Natural killer cell (primary cell): ENCODE measurements around the gene UPK1B. TPM values are rescaled to one million over a fixed set of nuclear protein-coding genes. Genes with fewer than 3 reads are reported as not detected.

ENCODE experiments used
- ATAC-seq, 3 donors: fragments of 150-1000 bp in 2 of 3; fragments of 200-7000 bp in 1 of 3; cut with Tn5 transposase; 1 replicate in 1 of 3; 2 replicates in 2 of 3; pipeline ENCODE4 v1.10.0; 2021; ENCODE audit warnings: mild to moderate bottlenecking in 2 of 3, moderate library complexity in 2 of 3
- DNase-seq, 2 donors: peaks; one replicate each; pipeline versions ENCODE4 v3.0.0 to v3.0.0-alpha.2; 2013 to 2021; ENCODE audit warnings: mixed read lengths in 1 of 2
- H3K27ac ChIP-seq: one replicate; pipeline ENCODE4 v1.5.1; 2013; ENCODE audit warnings: mild to moderate bottlenecking, low read length
- H3K27me3 ChIP-seq: one replicate; pipeline ENCODE4 v1.6.1; 2013; ENCODE audit warnings: low read length; ENCODE audit not compliant: control insufficient read depth, insufficient read depth
- H3K36me3 ChIP-seq: one replicate; pipeline ENCODE4 v1.6.1; 2013; ENCODE audit warnings: low read length; ENCODE audit not compliant: control insufficient read depth, insufficient read depth
- H3K4me1 ChIP-seq: one replicate; pipeline ENCODE4 v1.6.1; 2013; ENCODE audit warnings: low read length; ENCODE audit not compliant: control insufficient read depth, insufficient read depth
- H3K4me3 ChIP-seq: one replicate; pipeline ENCODE4 v1.5.1; 2013; ENCODE audit warnings: low read length
- H3K9me3 ChIP-seq: one replicate; pipeline ENCODE4 v1.6.1; 2013; ENCODE audit warnings: low read length; ENCODE audit not compliant: control insufficient read depth, insufficient read depth
- H3K27ac Mint-ChIP-seq, 2 donors: one replicate each; pipeline ENCODE4 v1.8.0; 2022; ENCODE audit warnings: mild to moderate bottlenecking in 2 of 2, mixed read lengths in 2 of 2, moderate library complexity in 1 of 2
- H3K27me3 Mint-ChIP-seq, 2 donors: one replicate each; pipeline ENCODE4 v1.8.0; 2022; ENCODE audit warnings: low read depth in 2 of 2, mixed read lengths in 2 of 2
- H3K36me3 Mint-ChIP-seq: one replicate; pipeline ENCODE4 v1.8.0; 2022; ENCODE audit warnings: mixed read lengths
- H3K4me1 Mint-ChIP-seq, 2 donors: one replicate each; pipeline ENCODE4 v1.8.0; 2022; ENCODE audit warnings: mixed read lengths in 2 of 2
- H3K4me3 Mint-ChIP-seq: one replicate; pipeline ENCODE4 v1.8.0; 2022; ENCODE audit warnings: mild to moderate bottlenecking, moderate library complexity, mixed read lengths
- H3K9me3 Mint-ChIP-seq, 2 donors: one replicate each; pipeline ENCODE4 v1.8.0; 2022; ENCODE audit warnings: mixed read lengths in 2 of 2
- CTCF ChIP-seq: fragments of 200-600 bp; IDR thresholded peaks from one replicate; pipeline ENCODE4 v1.8.0; 2022; ENCODE audit warnings: antibody characterized with exemption
- WGBS: methylation state at CpG from one replicate; pipeline ENCODE4 v1.1.7; 2013; ENCODE audit warnings: missing lambda C conversion rate; ENCODE audit not compliant: insufficient coverage; 5-methylcytosine and 5-hydroxymethylcytosine counted together
- intact Hi-C: fragments of 100-400 bp; cut with micrococcal nuclease; formaldehyde crosslinking; loops from one replicate; pipeline ENCODE4 v1.14.2; 2022
- total RNA-seq, 4 donors: library from RNA; stranded (reverse); fragments of 120-200 nt in 1 of 4; gene quantifications; one replicate each; pipeline versions ENCODE4 v1.2.3 to v1.2.4, GENCODE V29; 2013 to 2022

Gene UPK1B
- total RNA-seq, 3 donors from 2014 or later (not counting 1 experiment from before 2014, with no cell fraction given) = not detected

- WGBS = 99% methylated on average over 5 of the region's 5 CpGs
- peaks cover 7 to 30% of the 10 kb centered on the region in 2 donors for H3K27me3 Mint-ChIP-seq
- no peaks in the 10 kb centered on the region for H3K36me3 Mint-ChIP-seq
- H3K9me3 Mint-ChIP-seq = no peaks in the 10 kb centered on the region
- Histone ChIP-seq H3K36me3 (no peaks in the 10 kb centered on the region), H3K4me1 (no peaks in the 10 kb centered on the region), H3K27ac (no peak overlapping the region), H3K9me3 (no peaks in the 10 kb centered on the region), H3K4me3 (no peak overlapping the region), H3K27me3 (no peaks in the 10 kb centered on the region)
- no peak overlapping the region for H3K4me3 Mint-ChIP-seq
- intact Hi-C loops = no loop called here
- ATAC-seq (no peak), DNase-seq (no peak)
- H3K27ac Mint-ChIP-seq = no peak overlapping the region
- peaks cover 0 to 2% of the 10 kb centered on the region in 2 donors for H3K4me1 Mint-ChIP-seq
- TF ChIP-seq CTCF = no peak
These were observed 32.9 kb upstream of the UPK1B start for GRCh38 chr3:119140466-119140865.

GRCh38 chr3:119145128-119145499 lies 28.3 kb upstream of the UPK1B start:
- Mint-ChIP-seq H3K4me1 (peaks cover 0 to 11% of the 10 kb centered on the region in 2 donors), H3K36me3 (no peaks in the 10 kb centered on the region), H3K27me3 (no peaks in the 10 kb centered on the region), H3K4me3 (no peak overlapping the region), H3K27ac (no peak overlapping the region), H3K9me3 (no peaks in the 10 kb centered on the region)
- Histone ChIP-seq H3K27ac (no peak overlapping the region), H3K36me3 (no peaks in the 10 kb centered on the region), H3K27me3 (no peaks in the 10 kb centered on the region), H3K4me3 (no peak overlapping the region), H3K9me3 (no peaks in the 10 kb centered on the region), H3K4me1 (no peaks in the 10 kb centered on the region)
- DNase-seq (no peak), ATAC-seq (peak in 1 of 3 donors; percentile 18)
- TF ChIP-seq CTCF = no peak
- intact Hi-C loops = loop anchor here (5.0 kb wide), 1 partner anchor 207 kb away; no protein-coding TSS in a partner anchor

- H3K4me1 Mint-ChIP-seq = peaks cover 0 to 11% of the 10 kb centered on the region in 2 donors
- H3K36me3 ChIP-seq = no peaks in the 10 kb centered on the region
- no peak within 1 kb of the TSS for H3K4me3 Mint-ChIP-seq
- H3K36me3 Mint-ChIP-seq = no peaks in the 10 kb centered on the region
- H3K27ac ChIP-seq = no peak within 1 kb of the TSS
- no peak within 1 kb of the TSS for H3K4me3 ChIP-seq
- WGBS = 91% methylated on average over 23 of the region's 23 CpGs
- no peaks in the 10 kb centered on the region for H3K27me3 Mint-ChIP-seq
- no peaks in the 10 kb centered on the region for H3K9me3 Mint-ChIP-seq
- no peak within 1 kb of the TSS for H3K27ac Mint-ChIP-seq
- intact Hi-C loops = loop anchor here (5.0 kb wide), 1 partner anchor 207 kb away; no protein-coding TSS in a partner anchor
- H3K4me1 ChIP-seq = no peaks in the 10 kb centered on the region
- DNase-seq (peak in 1 of 2 donors; percentile 51), ATAC-seq (peak in 1 of 3 donors; percentile 60)
- H3K9me3 ChIP-seq = no peaks in the 10 kb centered on the region
- TF ChIP-seq CTCF = peak; percentile 34
- H3K27me3 ChIP-seq = no peaks in the 10 kb centered on the region
These were observed 27.8 kb upstream of the UPK1B start, which contains the start of gene TEX55 for GRCh38 chr3:119145500-119146167. Gene TEX55, plus strand, starts transcription at chr3:119146165. Its CDS starts 25 bp downstream, at chr3:119146190.
